Kidney epithelial cell (primary cell): ENCODE measurements around the gene TMIE. TPM values are rescaled to one million over a fixed set of nuclear protein-coding genes. Genes with fewer than 3 reads are reported as not detected.

Experiments used
- DNase-seq: peaks from one replicate; pipeline ENCODE4 v3.0.0-alpha.2; 2010; ENCODE audit warnings: low read depth
- H3K27me3 ChIP-seq: 2 replicates; pipeline ENCODE4 v1.6.0; 2011; ENCODE audit warnings: low read length; ENCODE audit not compliant: control insufficient read depth, insufficient read depth
- H3K36me3 ChIP-seq: 2 replicates; pipeline ENCODE4 v1.5.1; 2011; ENCODE audit warnings: low read length; ENCODE audit not compliant: control insufficient read depth, insufficient read depth
- H3K4me3 ChIP-seq: 2 replicates; pipeline ENCODE4 v1.5.1; 2011; ENCODE audit warnings: low read depth, mild to moderate bottlenecking, control low read depth, low read length
- total RNA-seq: library from RNA; depleted of rRNA; stranded (reverse); fragments of >200 nt; gene quantifications from 2 replicates; pipeline ENCODE4 v1.2.3, GENCODE V29; 2015
- TF ChIP-seq, protein P1 (sequence below): IDR thresholded peaks from 2 replicates; pipeline ENCODE4 v1.5.1; 2011; ENCODE audit warnings: mild to moderate bottlenecking, moderate library complexity, low read length, control low read depth, inconsistent platforms; ENCODE audit not compliant: insufficient read depth, poor library complexity, severe bottlenecking

Gene TMIE
- total RNA-seq, 1 donor from 2014 or later = 1.9 TPM

- DNase-seq = no peak
- Histone ChIP-seq H3K27me3 (peaks cover 24% of the 10 kb centered on the region), H3K4me3 (no peak overlapping the region), H3K36me3 (no peaks in the 10 kb centered on the region)
- TF ChIP-seq, protein P1, sequence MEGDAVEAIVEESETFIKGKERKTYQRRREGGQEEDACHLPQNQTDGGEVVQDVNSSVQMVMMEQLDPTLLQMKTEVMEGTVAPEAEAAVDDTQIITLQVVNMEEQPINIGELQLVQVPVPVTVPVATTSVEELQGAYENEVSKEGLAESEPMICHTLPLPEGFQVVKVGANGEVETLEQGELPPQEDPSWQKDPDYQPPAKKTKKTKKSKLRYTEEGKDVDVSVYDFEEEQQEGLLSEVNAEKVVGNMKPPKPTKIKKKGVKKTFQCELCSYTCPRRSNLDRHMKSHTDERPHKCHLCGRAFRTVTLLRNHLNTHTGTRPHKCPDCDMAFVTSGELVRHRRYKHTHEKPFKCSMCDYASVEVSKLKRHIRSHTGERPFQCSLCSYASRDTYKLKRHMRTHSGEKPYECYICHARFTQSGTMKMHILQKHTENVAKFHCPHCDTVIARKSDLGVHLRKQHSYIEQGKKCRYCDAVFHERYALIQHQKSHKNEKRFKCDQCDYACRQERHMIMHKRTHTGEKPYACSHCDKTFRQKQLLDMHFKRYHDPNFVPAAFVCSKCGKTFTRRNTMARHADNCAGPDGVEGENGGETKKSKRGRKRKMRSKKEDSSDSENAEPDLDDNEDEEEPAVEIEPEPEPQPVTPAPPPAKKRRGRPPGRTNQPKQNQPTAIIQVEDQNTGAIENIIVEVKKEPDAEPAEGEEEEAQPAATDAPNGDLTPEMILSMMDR = no peak
Observed at GRCh38 chr3:46719735-46720271, 18.6 kb downstream of the TMIE start.

GRCh38 chr3:46721009-46721408 lies 19.8 kb downstream of the TMIE start:
- no peak for DNase-seq
- no peak overlapping the region for H3K4me3 ChIP-seq
- TF ChIP-seq, protein P1 = no peak

DNA sequence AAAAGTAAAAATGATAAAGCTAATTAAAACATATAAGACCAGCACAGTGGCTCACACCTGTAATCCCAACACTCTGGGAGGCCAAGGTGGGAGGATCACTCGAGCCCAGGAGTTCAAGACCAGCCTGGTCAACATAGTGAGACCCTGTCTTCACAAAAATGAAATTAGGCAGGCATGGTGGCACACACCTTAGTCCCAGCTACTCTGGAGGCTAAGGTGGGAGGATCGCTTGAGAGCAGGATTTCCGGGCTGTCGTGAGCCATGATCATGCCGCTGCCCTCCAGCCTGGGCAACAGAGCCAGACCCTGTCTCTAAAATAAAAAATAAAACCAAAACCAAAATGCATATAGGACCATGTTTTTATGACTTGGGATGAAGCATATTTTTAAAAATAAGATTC lies 21.3 kb downstream of the TMIE start:
- TF ChIP-seq, protein P1 = no peak
- no peaks in the 10 kb centered on the region for H3K36me3 ChIP-seq
- peaks cover 20% of the 10 kb centered on the region for H3K27me3 ChIP-seq
- no peak for DNase-seq
- H3K4me3 ChIP-seq = no peak overlapping the region

More at GRCh38 chr3:46721009-46721408, 19.8 kb downstream of the TMIE start:
- Histone ChIP-seq H3K36me3 (no peaks in the 10 kb centered on the region), H3K27me3 (peaks cover 21% of the 10 kb centered on the region)

- Histone ChIP-seq H3K36me3 (no peaks in the 10 kb centered on the region), H3K27me3 (peaks cover 7% of the 10 kb centered on the region), H3K4me3 (no peak overlapping the region)
- TF ChIP-seq, protein P1 = no peak
- no peak for DNase-seq
Observed at GRCh38 chr3:46724424-46724823, 23.2 kb downstream of the TMIE start.

- H3K27me3 ChIP-seq = peaks cover 2% of the 10 kb centered on the region
- DNase-seq = no peak
- no peaks in the 10 kb centered on the region for H3K36me3 ChIP-seq
- H3K4me3 ChIP-seq = no peak overlapping the region
- TF ChIP-seq, protein P1 = no peak
Observed at GRCh38 chr3:46725621-46726314, 24.6 kb downstream of the TMIE start.

DNA sequence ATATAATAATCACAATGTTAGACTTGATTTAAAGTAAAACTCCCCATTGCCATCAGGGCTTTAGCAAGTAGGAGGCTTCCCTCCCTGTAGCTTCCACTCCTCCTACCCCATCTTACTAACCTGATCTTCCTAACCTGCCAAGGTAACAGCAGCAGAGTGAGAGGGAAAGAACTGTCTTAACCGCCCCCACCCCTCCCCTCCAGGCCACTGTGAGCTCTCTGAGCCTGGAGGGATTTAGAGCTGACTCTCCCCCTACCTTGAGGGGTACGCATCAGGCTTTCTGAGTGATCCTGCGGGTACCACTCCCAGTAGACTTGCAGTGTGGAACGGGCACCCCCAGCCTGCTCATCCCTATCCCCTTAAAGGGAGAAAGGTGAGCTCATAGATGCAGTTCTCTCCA lies 27.8 kb downstream of the TMIE start:
- TF ChIP-seq, protein P1 = no peak
- H3K27me3 ChIP-seq = no peaks in the 10 kb centered on the region
- DNase-seq = no peak
- H3K4me3 ChIP-seq = no peak overlapping the region
- no peaks in the 10 kb centered on the region for H3K36me3 ChIP-seq
